K562 (cell line): ENCODE results near the gene ZNF768. TPM values are rescaled to one million over a fixed set of nuclear protein-coding genes. Genes with fewer than 3 reads are reported as not detected.
A peak's percentile ranks its signal among the peaks of the same experiment; 100 is the strongest.

ENCODE experiments used
- BCOR ChIP-seq: fragments of 450-650 bp; IDR thresholded peaks from 2 replicates; pipeline ENCODE4 v1.6.1; 2016
- CAMTA2 ChIP-seq: fragments of 250-450 bp; sonication (Bioruptor Pico); conservative IDR thresholded peaks from 2 replicates; pipeline ENCODE4 v1.5.1; 2022
- CBFB ChIP-seq: sonication (generic); formaldehyde crosslinking; IDR thresholded peaks from 2 replicates; pipeline ENCODE4 v1.4.0; 2020; ENCODE audit warnings: mild to moderate bottlenecking, missing genetic modification reagents
- CBX5 ChIP-seq: IDR thresholded peaks from 2 replicates; pipeline ENCODE4 v1.6.1; 2014; ENCODE audit warnings: low read depth, borderline replicate concordance
- JUN ChIP-seq, 2 experiments: sonication (generic) in 1 of 2; formaldehyde crosslinking in 1 of 2; IDR thresholded peaks; 2 replicates each; pipeline versions ENCODE4 v1.6.1 to v1.8.0; 2012 to 2022; ENCODE audit warnings: borderline replicate concordance in 2 of 2, mild to moderate bottlenecking in 2 of 2, improper control_type of control experiment in 1 of 2, low read depth in 1 of 2, low read length in 1 of 2, missing genetic modification reagents in 1 of 2
- MTA1 ChIP-seq: fragments of 450-650 bp; IDR thresholded peaks from 2 replicates; pipeline ENCODE4 v1.6.1; 2017; ENCODE audit warnings: borderline replicate concordance
- NFIX ChIP-seq: fragments of 250-450 bp; sonication (Bioruptor Pico); IDR thresholded peaks from 2 replicates; pipeline ENCODE4 v1.4.0; 2020; ENCODE audit warnings: low read depth, mild to moderate bottlenecking, moderate library complexity
- NR2C1 ChIP-seq, 2 experiments: fragments of 450-650 bp; IDR thresholded peaks; 2 replicates each; pipeline ENCODE4 v1.6.1; 2017; ENCODE audit warnings: mild to moderate bottlenecking in 2 of 2, antibody characterized with exemption in 1 of 2, inconsistent platforms in 1 of 2, missing compliant biosample characterization in 1 of 2, missing genetic modification characterization in 1 of 2
- PCBP1 ChIP-seq: fragments of 200-400 bp; formaldehyde crosslinking; IDR thresholded peaks from 2 replicates; pipeline ENCODE4 v1.6.1; 2018; ENCODE audit warnings: mild to moderate bottlenecking, low read depth, low read length; ENCODE audit not compliant: poor library complexity, severe bottlenecking
- SMAD3 ChIP-seq: fragments of 450-650 bp; formaldehyde crosslinking; conservative IDR thresholded peaks from 2 replicates; pipeline ENCODE4 v1.4.0; 2020; ENCODE audit warnings: mild to moderate bottlenecking
- SMARCC2 ChIP-seq: fragments of 450-650 bp; IDR thresholded peaks from 2 replicates; pipeline ENCODE4 v1.6.1; 2017; ENCODE audit warnings: antibody characterized with exemption, moderate library complexity, mild to moderate bottlenecking, low read depth
- SREBF1 ChIP-seq: fragments of 150-350 bp; IDR thresholded peaks from 2 replicates; pipeline ENCODE4 v1.6.1; 2014; ENCODE audit warnings: antibody characterized with exemption, low read depth, low read length, borderline replicate concordance
- TBP ChIP-seq: optimal IDR thresholded peaks from 2 replicates; pipeline ENCODE3; 2011; ENCODE audit warnings: low read depth, low read length, improper control_type of control experiment
- ZNF121 ChIP-seq: sonication (generic); formaldehyde crosslinking; conservative IDR thresholded peaks from 2 replicates; pipeline ENCODE4 v1.8.0; 2022; ENCODE audit warnings: missing genetic modification reagents
- polyA plus RNA-seq, 8 experiments: library from polyadenylated mRNA; depleted of rRNA in 4 of 8; stranded (reverse) in 5 of 8; unstranded in 3 of 8; fragments of >200 nt; fragmentation: Nextera tagmentation in 2 of 8; fragmentation: Illumina TruSeq in 1 of 8; extraction: Ambion mirVana in 2 of 8; extraction: Trizol in 1 of 8; gene quantifications; 2 replicates each; pipeline versions ENCODE4 v1.2.1 to v1.2.3, GENCODE V29; 2011 to 2014; ENCODE audit warnings: inconsistent platforms in 1 of 8, missing spikeins in 1 of 8
- total RNA-seq, 7 experiments: library from RNA; depleted of rRNA in 6 of 7; stranded (reverse); fragments of >200 nt in 6 of 7; fragmentation: Illumina TruSeq in 2 of 7; extraction: Trizol in 2 of 7; gene quantifications; 2 replicates each; pipeline versions ENCODE4 v1.2.1 to v1.2.3, GENCODE V29; 2011 to 2021; ENCODE audit warnings: low replicate concordance in 1 of 7
- TF ChIP-seq, protein P1 (sequence below), 3 experiments: IDR thresholded peaks in 2 of 3; conservative IDR thresholded peaks in 1 of 3; 2 replicates each; pipeline ENCODE4 v1.5.1; 2011 to 2012; ENCODE audit warnings: low read length in 3 of 3, mild to moderate bottlenecking in 3 of 3, control low read depth in 2 of 3, improper control_type of control experiment in 1 of 3, inconsistent platforms in 1 of 3, low read depth in 1 of 3, mixed read lengths in 1 of 3, moderate library complexity in 1 of 3; ENCODE audit not compliant: insufficient read depth in 2 of 3
- TF ChIP-seq, protein P2 (sequence below), 2 experiments: fragments of 450-650 bp; conservative IDR thresholded peaks; 2 replicates each; pipeline ENCODE4 v1.6.1; 2017; ENCODE audit warnings: mild to moderate bottlenecking in 2 of 2, moderate library complexity in 2 of 2
- TF ChIP-seq, protein P3 (sequence below): IDR thresholded peaks from 3 replicates; pipeline ENCODE4 v1.6.1; 2011; ENCODE audit warnings: borderline replicate concordance, mild to moderate bottlenecking; ENCODE audit not compliant: insufficient read length, insufficient read depth
- TF ChIP-seq, protein P4 (sequence below): IDR thresholded peaks from 2 replicates; pipeline ENCODE4 v1.6.1; 2011; ENCODE audit warnings: borderline replicate concordance, low read depth, mild to moderate bottlenecking, moderate library complexity, low read length; ENCODE audit not compliant: insufficient read depth, poor library complexity, severe bottlenecking
- TF ChIP-seq, protein P5 (sequence below): sonication (generic); formaldehyde crosslinking; IDR thresholded peaks from 2 replicates; pipeline ENCODE4 v1.9.0; 2022; ENCODE audit warnings: mild to moderate bottlenecking, missing genetic modification reagents

Gene ZNF768
- total and polyA plus RNA-seq, 9 of the 15 experiments (the other 6 are each of a cell fraction or from before 2014, with no cell fraction given) = 0.13 to 50.7 (median 26.9) TPM

DNA sequence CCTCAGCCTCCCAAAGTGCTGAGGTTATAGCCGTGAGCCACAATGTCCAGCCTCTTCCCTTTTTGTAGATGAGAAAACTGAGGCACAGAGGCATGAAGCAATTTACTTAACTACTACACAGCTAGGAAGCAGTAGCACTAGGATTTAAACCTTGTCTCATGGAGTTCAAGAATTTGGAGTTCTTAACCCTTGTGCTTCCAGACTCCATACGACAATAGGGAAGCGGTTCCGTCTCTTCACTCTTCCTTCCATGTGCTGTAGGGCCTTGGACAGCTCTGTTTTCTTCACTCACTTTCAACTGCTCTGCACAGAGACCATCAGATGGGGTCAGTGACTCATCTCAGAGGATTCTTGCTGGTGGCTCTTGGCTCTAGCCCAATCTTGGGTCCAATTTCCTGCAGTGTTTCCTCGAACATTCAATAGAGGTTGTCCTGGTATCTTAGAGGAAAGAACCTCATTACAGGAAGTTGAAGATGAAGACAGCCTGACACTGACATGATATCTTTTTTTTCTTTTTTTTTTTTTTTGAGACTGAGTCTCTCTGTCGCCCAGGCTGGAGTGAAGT lies 34.5 kb downstream of the ZNF768 start (continued):
- TF ChIP-seq, protein P1, sequence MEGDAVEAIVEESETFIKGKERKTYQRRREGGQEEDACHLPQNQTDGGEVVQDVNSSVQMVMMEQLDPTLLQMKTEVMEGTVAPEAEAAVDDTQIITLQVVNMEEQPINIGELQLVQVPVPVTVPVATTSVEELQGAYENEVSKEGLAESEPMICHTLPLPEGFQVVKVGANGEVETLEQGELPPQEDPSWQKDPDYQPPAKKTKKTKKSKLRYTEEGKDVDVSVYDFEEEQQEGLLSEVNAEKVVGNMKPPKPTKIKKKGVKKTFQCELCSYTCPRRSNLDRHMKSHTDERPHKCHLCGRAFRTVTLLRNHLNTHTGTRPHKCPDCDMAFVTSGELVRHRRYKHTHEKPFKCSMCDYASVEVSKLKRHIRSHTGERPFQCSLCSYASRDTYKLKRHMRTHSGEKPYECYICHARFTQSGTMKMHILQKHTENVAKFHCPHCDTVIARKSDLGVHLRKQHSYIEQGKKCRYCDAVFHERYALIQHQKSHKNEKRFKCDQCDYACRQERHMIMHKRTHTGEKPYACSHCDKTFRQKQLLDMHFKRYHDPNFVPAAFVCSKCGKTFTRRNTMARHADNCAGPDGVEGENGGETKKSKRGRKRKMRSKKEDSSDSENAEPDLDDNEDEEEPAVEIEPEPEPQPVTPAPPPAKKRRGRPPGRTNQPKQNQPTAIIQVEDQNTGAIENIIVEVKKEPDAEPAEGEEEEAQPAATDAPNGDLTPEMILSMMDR (IDR thresholded peaks at IDR 0.05 in 2 of 3, conservative IDR thresholded peaks at IDR 0.05 in 1 of 3; ENCODE audit: insufficient read depth in 2 of 3, low read depth in 1 of 3, low read length in 3 of 3) = peak; percentile 22 to 61 (median 23); a peak in 3 of 6 replicates
- TF ChIP-seq MTA1 = peak; percentile 29; the same call in 1 of the 2 replicates
- no peak for TF ChIP-seq SREBF1
- TF ChIP-seq, protein P2, sequence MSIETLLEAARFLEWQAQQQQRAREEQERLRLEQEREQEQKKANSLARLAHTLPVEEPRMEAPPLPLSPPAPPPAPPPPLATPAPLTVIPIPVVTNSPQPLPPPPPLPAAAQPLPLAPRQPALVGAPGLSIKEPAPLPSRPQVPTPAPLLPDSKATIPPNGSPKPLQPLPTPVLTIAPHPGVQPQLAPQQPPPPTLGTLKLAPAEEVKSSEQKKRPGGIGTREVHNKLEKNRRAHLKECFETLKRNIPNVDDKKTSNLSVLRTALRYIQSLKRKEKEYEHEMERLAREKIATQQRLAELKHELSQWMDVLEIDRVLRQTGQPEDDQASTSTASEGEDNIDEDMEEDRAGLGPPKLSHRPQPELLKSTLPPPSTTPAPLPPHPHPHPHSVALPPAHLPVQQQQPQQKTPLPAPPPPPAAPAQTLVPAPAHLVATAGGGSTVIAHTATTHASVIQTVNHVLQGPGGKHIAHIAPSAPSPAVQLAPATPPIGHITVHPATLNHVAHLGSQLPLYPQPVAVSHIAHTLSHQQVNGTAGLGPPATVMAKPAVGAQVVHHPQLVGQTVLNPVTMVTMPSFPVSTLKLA (conservative IDR thresholded peaks at IDR 0.05) = peak; percentile 56 to 70
- TF ChIP-seq, protein P3, sequence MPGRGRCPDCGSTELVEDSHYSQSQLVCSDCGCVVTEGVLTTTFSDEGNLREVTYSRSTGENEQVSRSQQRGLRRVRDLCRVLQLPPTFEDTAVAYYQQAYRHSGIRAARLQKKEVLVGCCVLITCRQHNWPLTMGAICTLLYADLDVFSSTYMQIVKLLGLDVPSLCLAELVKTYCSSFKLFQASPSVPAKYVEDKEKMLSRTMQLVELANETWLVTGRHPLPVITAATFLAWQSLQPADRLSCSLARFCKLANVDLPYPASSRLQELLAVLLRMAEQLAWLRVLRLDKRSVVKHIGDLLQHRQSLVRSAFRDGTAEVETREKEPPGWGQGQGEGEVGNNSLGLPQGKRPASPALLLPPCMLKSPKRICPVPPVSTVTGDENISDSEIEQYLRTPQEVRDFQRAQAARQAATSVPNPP = no peak
- no peak for TF ChIP-seq ZNF121
- TF ChIP-seq, protein P4, sequence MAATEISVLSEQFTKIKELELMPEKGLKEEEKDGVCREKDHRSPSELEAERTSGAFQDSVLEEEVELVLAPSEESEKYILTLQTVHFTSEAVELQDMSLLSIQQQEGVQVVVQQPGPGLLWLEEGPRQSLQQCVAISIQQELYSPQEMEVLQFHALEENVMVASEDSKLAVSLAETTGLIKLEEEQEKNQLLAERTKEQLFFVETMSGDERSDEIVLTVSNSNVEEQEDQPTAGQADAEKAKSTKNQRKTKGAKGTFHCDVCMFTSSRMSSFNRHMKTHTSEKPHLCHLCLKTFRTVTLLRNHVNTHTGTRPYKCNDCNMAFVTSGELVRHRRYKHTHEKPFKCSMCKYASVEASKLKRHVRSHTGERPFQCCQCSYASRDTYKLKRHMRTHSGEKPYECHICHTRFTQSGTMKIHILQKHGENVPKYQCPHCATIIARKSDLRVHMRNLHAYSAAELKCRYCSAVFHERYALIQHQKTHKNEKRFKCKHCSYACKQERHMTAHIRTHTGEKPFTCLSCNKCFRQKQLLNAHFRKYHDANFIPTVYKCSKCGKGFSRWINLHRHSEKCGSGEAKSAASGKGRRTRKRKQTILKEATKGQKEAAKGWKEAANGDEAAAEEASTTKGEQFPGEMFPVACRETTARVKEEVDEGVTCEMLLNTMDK = no peak
- no peak for TF ChIP-seq CAMTA2 (CRISPR knock-in tag)
- TF ChIP-seq CBFB (CRISPR knock-in tag) = no peak
- TF ChIP-seq PCBP1 = no peak
- peak; percentile 20; the same call in 1 of the 2 replicates for TF ChIP-seq CBX5
- TF ChIP-seq, protein P5, sequence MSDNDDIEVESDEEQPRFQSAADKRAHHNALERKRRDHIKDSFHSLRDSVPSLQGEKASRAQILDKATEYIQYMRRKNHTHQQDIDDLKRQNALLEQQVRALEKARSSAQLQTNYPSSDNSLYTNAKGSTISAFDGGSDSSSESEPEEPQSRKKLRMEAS (CRISPR knock-in tag) = peak; percentile 46
- peak; percentile 57; the same call in 1 of the 2 replicates for TF ChIP-seq SMARCC2
- peak; percentile 93 for TF ChIP-seq BCOR
- peak; percentile 18; the same call in 1 of the 2 replicates for TF ChIP-seq NFIX (CRISPR knock-in tag)
- TF ChIP-seq NR2C1 (IDR thresholded peaks at IDR 0.05) = 0 out of 2 replicates have a peak, but pooled peaks have one; percentile 16
- TF ChIP-seq NR2C1 (tag; IDR thresholded peaks at IDR 0.05) = no peak
- TF ChIP-seq JUN (IDR thresholded peaks at IDR 0.05; ENCODE audit: borderline replicate concordance, low read depth, low read length) = peak; percentile 81; the same call in 1 of the 2 replicates
- no peak for TF ChIP-seq JUN (CRISPR knock-in tag; IDR thresholded peaks at IDR 0.05; ENCODE audit: borderline replicate concordance)
- TF ChIP-seq TBP = peak; percentile 35
- no peak for TF ChIP-seq SMAD3 (CRISPR knock-in tag)
